GM19043 (cell line): ENCODE data around the gene TTYH2.

ENCODE experiments used
- ATAC-seq: cut with Tn5 transposase; IDR thresholded peaks from one replicate; pipeline ENCODE4 v1.9.1; 2021; ENCODE audit warnings: low read depth; ENCODE audit not compliant: unreplicated experiment

The TTYH2 gene

GRCh38 chr17:74192950-74193781 is 20.2 kb upstream of the TTYH2 start:
- ATAC-seq: no peak

- ATAC-seq: no peak
Measured at GRCh38 chr17:74194682-74195081, 18.7 kb upstream of the TTYH2 start.

GRCh38 chr17:74196541-74197317 is 16.6 kb upstream of the TTYH2 start:
- ATAC-seq: no peak

GRCh38 chr17:74197801-74198200 is 15.6 kb upstream of the TTYH2 start:
- no peak for ATAC-seq

- ATAC-seq: no peak
Measured at GRCh38 chr17:74198694-74199093, 14.7 kb upstream of the TTYH2 start.

- ATAC-seq: no peak
Measured at GRCh38 chr17:74199306-74200092, 13.9 kb upstream of the TTYH2 start.

- ATAC-seq: no peak
Measured at GRCh38 chr17:74200112-74200511, 13.3 kb upstream of the TTYH2 start.

- ATAC-seq: no peak
Measured at GRCh38 chr17:74201250-74201649, 12.1 kb upstream of the TTYH2 start.

GRCh38 chr17:74201948-74202347 is 11.4 kb upstream of the TTYH2 start:
- ATAC-seq: no peak

- no peak for ATAC-seq
Measured at GRCh38 chr17:74202938-74203337, 10.4 kb upstream of the TTYH2 start.

GRCh38 chr17:74203439-74204240 is 9.7 kb upstream of the TTYH2 start, which contains the start of gene RPL38:
RPL38 (plus strand) TSS chr17:74203678; CDS start chr17:74203956, 278 bp downstream.
- no peak for ATAC-seq

- ATAC-seq: no peak
Measured at GRCh38 chr17:74204474-74204873, 8.9 kb upstream of the TTYH2 start.

GRCh38 chr17:74205274-74205673 is 8.1 kb upstream of the TTYH2 start:
- ATAC-seq: no peak

- no peak for ATAC-seq
Measured at GRCh38 chr17:74206332-74206818, 7.0 kb upstream of the TTYH2 start.

GRCh38 chr17:74210191-74211140 is 2.9 kb upstream of the TTYH2 start:
- ATAC-seq: no peak

- ATAC-seq: no peak
Measured at GRCh38 chr17:74211141-74211911, 2.0 kb upstream of the TTYH2 start.

GRCh38 chr17:74211912-74212208 is 1.5 kb upstream of the TTYH2 start:
- no peak for ATAC-seq

GRCh38 chr17:74212209-74212912 is 1.0 kb upstream of the TTYH2 start:
- no peak for ATAC-seq
